Glutamatergic neuron (in vitro differentiated cells): Measurements from ENCODE around the gene C16orf46. TPM values are rescaled to one million over a fixed set of nuclear protein-coding genes. Genes with fewer than 3 reads are reported as not detected.

Source experiments
- DNase-seq: peaks from one replicate; pipeline ENCODE4 v3.0.0; 2022
- H3K27ac Mint-ChIP-seq: one replicate; pipeline ENCODE4 v1.8.0; 2020; ENCODE audit warnings: mild to moderate bottlenecking, mixed read lengths, inconsistent platforms; ENCODE audit not compliant: unreplicated experiment
- H3K27me3 Mint-ChIP-seq: one replicate; pipeline ENCODE4 v1.8.0; 2020; ENCODE audit warnings: mild to moderate bottlenecking, moderate library complexity, mixed read lengths, inconsistent platforms; ENCODE audit not compliant: unreplicated experiment
- H3K36me3 Mint-ChIP-seq: one replicate; pipeline ENCODE4 v1.8.0; 2020; ENCODE audit warnings: mild to moderate bottlenecking, mixed read lengths, inconsistent platforms; ENCODE audit not compliant: unreplicated experiment
- H3K4me1 Mint-ChIP-seq: one replicate; pipeline ENCODE4 v1.8.0; 2020; ENCODE audit warnings: mild to moderate bottlenecking, low read depth, mixed read lengths, inconsistent platforms; ENCODE audit not compliant: unreplicated experiment
- H3K4me3 Mint-ChIP-seq: one replicate; pipeline ENCODE4 v1.8.0; 2020; ENCODE audit warnings: mild to moderate bottlenecking, mixed read lengths, inconsistent platforms; ENCODE audit not compliant: unreplicated experiment
- H3K9me3 Mint-ChIP-seq: one replicate; pipeline ENCODE4 v1.8.0; 2020; ENCODE audit warnings: mild to moderate bottlenecking, moderate library complexity, mixed read lengths, inconsistent platforms; ENCODE audit not compliant: unreplicated experiment
- total RNA-seq: library from RNA; stranded (reverse); fragmentation: NEBNext Ultra II Directional; extraction: Animal tissue kit (Norgen Biotek cat#: 25700); gene quantifications from one replicate; pipeline ENCODE4 v1.2.1, GENCODE V29; 2021; ENCODE audit not compliant: unreplicated experiment
- TF ChIP-seq, protein P1 (sequence below): fragments of 200-600 bp; sonication (generic); IDR thresholded peaks from one replicate; pipeline ENCODE4 v1.5.0; 2021; ENCODE audit not compliant: partially characterized antibody, unreplicated experiment

The C16orf46 gene
- total RNA-seq, 1 donor from 2014 or later = 1.0 TPM

GRCh38 chr16:81101702-81102101, 24.7 kb upstream of the C16orf46 start:
- H3K36me3 Mint-ChIP-seq = no peaks in the 10 kb centered on the region
- DNase-seq = no peak
- TF ChIP-seq, protein P1, sequence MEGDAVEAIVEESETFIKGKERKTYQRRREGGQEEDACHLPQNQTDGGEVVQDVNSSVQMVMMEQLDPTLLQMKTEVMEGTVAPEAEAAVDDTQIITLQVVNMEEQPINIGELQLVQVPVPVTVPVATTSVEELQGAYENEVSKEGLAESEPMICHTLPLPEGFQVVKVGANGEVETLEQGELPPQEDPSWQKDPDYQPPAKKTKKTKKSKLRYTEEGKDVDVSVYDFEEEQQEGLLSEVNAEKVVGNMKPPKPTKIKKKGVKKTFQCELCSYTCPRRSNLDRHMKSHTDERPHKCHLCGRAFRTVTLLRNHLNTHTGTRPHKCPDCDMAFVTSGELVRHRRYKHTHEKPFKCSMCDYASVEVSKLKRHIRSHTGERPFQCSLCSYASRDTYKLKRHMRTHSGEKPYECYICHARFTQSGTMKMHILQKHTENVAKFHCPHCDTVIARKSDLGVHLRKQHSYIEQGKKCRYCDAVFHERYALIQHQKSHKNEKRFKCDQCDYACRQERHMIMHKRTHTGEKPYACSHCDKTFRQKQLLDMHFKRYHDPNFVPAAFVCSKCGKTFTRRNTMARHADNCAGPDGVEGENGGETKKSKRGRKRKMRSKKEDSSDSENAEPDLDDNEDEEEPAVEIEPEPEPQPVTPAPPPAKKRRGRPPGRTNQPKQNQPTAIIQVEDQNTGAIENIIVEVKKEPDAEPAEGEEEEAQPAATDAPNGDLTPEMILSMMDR = no peak
- H3K4me1 Mint-ChIP-seq = no peaks in the 10 kb centered on the region
- peaks cover 2% of the 10 kb centered on the region for H3K27me3 Mint-ChIP-seq
- H3K9me3 Mint-ChIP-seq = peaks cover 4% of the 10 kb centered on the region
- no peak overlapping the region for H3K27ac Mint-ChIP-seq
- no peak overlapping the region for H3K4me3 Mint-ChIP-seq

DNA sequence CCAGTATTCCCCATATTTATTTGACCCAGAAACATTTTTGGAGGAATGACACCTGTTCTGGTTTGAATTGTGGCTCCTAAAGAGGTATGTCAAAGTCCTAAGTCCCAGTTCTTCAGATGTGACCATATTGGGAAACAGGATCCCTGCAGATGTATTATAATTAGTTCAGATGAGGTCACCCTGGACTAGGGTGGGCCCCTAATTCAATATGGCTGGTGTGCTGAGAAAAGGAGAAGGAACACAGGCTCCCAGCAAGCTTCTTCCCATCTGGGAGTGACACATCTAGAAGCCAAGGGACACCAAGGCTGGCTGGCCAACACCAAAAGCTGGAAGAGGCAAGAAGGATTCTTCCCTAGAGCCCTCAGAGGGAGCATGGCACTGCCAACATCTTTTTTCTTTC, 22.9 kb upstream of the C16orf46 start:
- H3K9me3 Mint-ChIP-seq = peaks cover 4% of the 10 kb centered on the region
- peaks cover 2% of the 10 kb centered on the region for H3K27me3 Mint-ChIP-seq
- H3K27ac Mint-ChIP-seq = no peak overlapping the region
- TF ChIP-seq, protein P1 = no peak
- H3K4me3 Mint-ChIP-seq = no peak overlapping the region
- no peaks in the 10 kb centered on the region for H3K4me1 Mint-ChIP-seq
- no peaks in the 10 kb centered on the region for H3K36me3 Mint-ChIP-seq
- DNase-seq = no peak

DNA sequence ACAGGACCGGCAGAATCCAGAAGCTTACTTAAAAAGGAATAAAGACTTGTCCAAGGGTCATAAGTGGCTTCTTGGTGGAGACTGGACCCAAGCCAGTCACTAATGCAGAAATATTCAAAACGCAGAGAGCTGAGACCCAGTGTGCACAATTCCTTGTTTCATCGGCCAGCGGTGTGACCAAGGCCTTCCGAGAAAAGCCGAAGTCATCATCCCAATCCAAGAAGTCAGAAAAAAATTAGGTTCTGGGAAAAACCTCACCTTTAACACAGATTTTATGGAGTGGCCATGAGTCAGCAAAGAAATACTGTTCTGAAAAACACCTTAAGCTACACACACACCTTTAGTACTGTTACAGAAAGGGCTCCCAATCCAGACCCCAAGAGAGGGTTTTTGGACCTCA, 20.2 kb upstream of the C16orf46 start:
- TF ChIP-seq, protein P1 = no peak
- H3K27ac Mint-ChIP-seq = no peak overlapping the region
- H3K9me3 Mint-ChIP-seq = peaks cover 6% of the 10 kb centered on the region
- H3K4me3 Mint-ChIP-seq = no peak overlapping the region
- no peaks in the 10 kb centered on the region for H3K36me3 Mint-ChIP-seq
- H3K27me3 Mint-ChIP-seq = peaks cover 2% of the 10 kb centered on the region
- DNase-seq = no peak
- H3K4me1 Mint-ChIP-seq = no peaks in the 10 kb centered on the region

GRCh38 chr16:81096715-81097208, 19.7 kb upstream of the C16orf46 start:
- Mint-ChIP-seq H3K36me3 (no peaks in the 10 kb centered on the region), H3K27me3 (peaks cover 2% of the 10 kb centered on the region), H3K27ac (no peak overlapping the region), H3K9me3 (peaks cover 6% of the 10 kb centered on the region), H3K4me3 (peak overlapping the region; percentile 74), H3K4me1 (no peaks in the 10 kb centered on the region)
- TF ChIP-seq, protein P1 = no peak
- DNase-seq = no peak

DNA sequence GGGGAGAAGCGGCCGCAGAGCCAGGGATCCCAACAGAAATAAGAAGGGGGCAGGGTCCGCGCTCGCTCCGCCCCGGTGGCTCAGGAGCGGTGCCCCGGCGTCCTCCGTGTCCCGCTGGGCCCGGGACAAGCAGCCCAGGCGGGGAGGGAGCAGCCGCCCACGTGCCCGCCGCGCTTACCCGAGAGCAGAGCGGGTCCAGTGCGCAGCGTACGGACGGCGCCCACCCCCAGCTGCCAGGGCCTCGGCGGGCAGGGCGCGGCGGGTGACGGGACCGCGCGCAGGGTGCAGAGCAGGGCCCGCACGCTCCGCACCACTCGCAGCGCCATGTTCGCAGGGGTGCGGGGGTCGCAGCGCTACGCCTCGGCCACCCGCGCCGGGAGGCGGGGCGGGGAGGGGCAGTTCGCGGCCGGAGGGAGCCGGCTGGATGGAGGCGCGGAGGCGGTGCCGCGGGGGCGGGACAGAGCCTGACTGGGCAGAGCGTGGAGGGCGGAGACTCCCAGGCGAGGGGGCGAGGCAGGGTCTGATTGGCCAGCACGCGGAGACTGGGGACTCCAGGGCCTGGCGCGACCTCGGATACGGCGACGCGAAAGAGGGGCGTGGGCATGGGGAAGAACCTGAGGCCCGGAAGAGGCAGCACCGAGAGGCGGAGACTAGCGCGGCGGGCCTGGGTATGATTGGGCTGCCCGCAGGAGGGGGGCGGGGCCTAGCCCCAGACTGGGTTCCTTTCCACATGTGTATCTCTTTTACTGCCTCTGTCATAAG, 19.1 kb upstream of the C16orf46 start, which contains the start of gene GCSH:
Gene GCSH, minus strand, starts transcription at position 443 of the 762 bp plus-strand sequence. Its CDS starts 117 bp downstream, at position 326.
- peak; percentile 99 for DNase-seq
- no peaks in the 10 kb centered on the region for H3K36me3 Mint-ChIP-seq
- peaks cover 2% of the 10 kb centered on the region for H3K27me3 Mint-ChIP-seq
- H3K4me1 Mint-ChIP-seq = no peaks in the 10 kb centered on the region
- TF ChIP-seq, protein P1 = no peak
- H3K27ac Mint-ChIP-seq = no peak within 1 kb of the TSS
- H3K9me3 Mint-ChIP-seq = peaks cover 6% of the 10 kb centered on the region
- H3K4me3 Mint-ChIP-seq = peak within 1 kb of the TSS; percentile 86
